Brain microvascular endothelial cell (primary cell): ENCODE data around the gene GALNT9.

Source experiments
- DNase-seq: peaks from one replicate; pipeline ENCODE4 v3.0.0-alpha.2; 2020
- H3K27ac ChIP-seq: fragments of 250-450 bp; sonication (Bioruptor Pico); 2 replicates; pipeline ENCODE4 v1.5.1; 2020; ENCODE audit warnings: mild to moderate bottlenecking, moderate library complexity
- H3K27me3 ChIP-seq: fragments of 250-450 bp; sonication (Bioruptor Pico); replicated peaks from 2 replicates; pipeline ENCODE4 v1.5.1; 2020; ENCODE audit warnings: mild to moderate bottlenecking
- H3K36me3 ChIP-seq: fragments of 250-450 bp; sonication (Bioruptor Pico); replicated peaks from 2 replicates; pipeline ENCODE4 v1.5.1; 2020; ENCODE audit warnings: mild to moderate bottlenecking
- H3K4me3 ChIP-seq: 2 replicates; pipeline ENCODE4 v1.5.1; 2011; ENCODE audit warnings: low read depth, mild to moderate bottlenecking, control low read depth, low read length, moderate library complexity
- CTCF ChIP-seq: IDR thresholded peaks from 2 replicates; pipeline ENCODE4 v1.5.1; 2011; ENCODE audit warnings: low read depth, mild to moderate bottlenecking, moderate library complexity, low read length, control low read depth, inconsistent platforms; ENCODE audit errors: missing control alignments
- in situ Hi-C: cut with HindIII; loops from 2 replicates; pipeline ENCODE4 v1.10.0; 2017; ENCODE audit warnings: low sequenced_read_pairs, low pct_ligation_motif_present

The GALNT9 gene

GRCh38 chr12:132275631-132276030 lies 53.8 kb downstream of the GALNT9 start:
- in situ Hi-C loops: no loop called here
- TF ChIP-seq CTCF: no peak
- H3K36me3 ChIP-seq: no peaks in the 10 kb centered on the region

GRCh38 chr12:132275110-132275531 lies 54.3 kb downstream of the GALNT9 start:
- Histone ChIP-seq H3K36me3 (no peaks in the 10 kb centered on the region), H3K27ac (no peak overlapping the region), H3K27me3 (peaks cover 54% of the 10 kb centered on the region), H3K4me3 (no peak overlapping the region)
- in situ Hi-C loops: no loop called here
- TF ChIP-seq CTCF: no peak
- peak; percentile 22 for DNase-seq

More at GRCh38 chr12:132275631-132276030, 53.8 kb downstream of the GALNT9 start:
- no peak overlapping the region for H3K27ac ChIP-seq
- peaks cover 55% of the 10 kb centered on the region for H3K27me3 ChIP-seq
- H3K4me3 ChIP-seq: no peak overlapping the region
- no peak for DNase-seq

DNA sequence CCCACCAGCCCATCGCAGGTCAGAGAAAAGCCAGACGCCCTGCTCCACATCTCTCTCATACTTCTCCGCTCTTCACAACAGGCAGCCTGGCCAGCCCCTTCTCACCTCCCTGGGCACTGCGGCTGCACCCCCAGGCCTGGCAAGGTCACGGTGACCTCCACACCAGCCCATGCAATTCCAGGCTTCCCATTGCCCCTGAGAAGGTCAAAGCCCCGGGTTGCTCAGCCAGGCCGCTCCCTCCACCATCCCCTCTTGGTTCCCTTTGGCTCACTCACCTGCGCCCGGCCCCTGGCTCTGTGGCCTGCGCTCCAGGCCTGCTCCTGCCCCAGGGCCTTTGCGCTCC lies 55.4 kb downstream of the GALNT9 start:
- no peak for TF ChIP-seq CTCF
- Histone ChIP-seq H3K4me3 (no peak overlapping the region), H3K27me3 (peaks cover 45% of the 10 kb centered on the region), H3K27ac (no peak overlapping the region), H3K36me3 (no peaks in the 10 kb centered on the region)
- in situ Hi-C loops: no loop called here
- no peak for DNase-seq

GRCh38 chr12:132272711-132273110 lies 56.7 kb downstream of the GALNT9 start:
- in situ Hi-C loops: no loop called here
- Histone ChIP-seq H3K4me3 (no peak overlapping the region), H3K36me3 (no peaks in the 10 kb centered on the region), H3K27ac (no peak overlapping the region), H3K27me3 (peaks cover 35% of the 10 kb centered on the region)
- TF ChIP-seq CTCF: no peak
- DNase-seq: no peak

DNA sequence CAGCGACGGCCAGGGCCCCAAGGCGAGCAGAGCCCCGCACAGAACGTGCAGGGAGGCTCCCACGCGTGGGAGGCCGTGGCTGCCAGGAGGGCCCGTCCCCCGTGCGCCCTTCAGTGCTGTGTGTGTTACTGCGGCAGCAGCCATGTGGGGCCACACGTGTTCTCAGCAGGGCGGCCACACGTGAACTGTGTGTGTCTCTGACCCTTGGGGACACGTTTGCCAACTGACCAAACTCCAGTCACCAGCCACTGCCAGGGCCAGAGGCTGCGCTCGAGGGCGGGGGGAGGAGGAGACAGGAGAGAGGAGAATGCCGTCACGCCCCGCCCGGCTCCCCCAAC lies 57.7 kb downstream of the GALNT9 start:
- no peak overlapping the region for H3K4me3 ChIP-seq
- DNase-seq: no peak
- in situ Hi-C loops: no loop called here
- peaks cover 25% of the 10 kb centered on the region for H3K27me3 ChIP-seq
- no peak overlapping the region for H3K27ac ChIP-seq
- no peaks in the 10 kb centered on the region for H3K36me3 ChIP-seq
- no peak for TF ChIP-seq CTCF

DNA sequence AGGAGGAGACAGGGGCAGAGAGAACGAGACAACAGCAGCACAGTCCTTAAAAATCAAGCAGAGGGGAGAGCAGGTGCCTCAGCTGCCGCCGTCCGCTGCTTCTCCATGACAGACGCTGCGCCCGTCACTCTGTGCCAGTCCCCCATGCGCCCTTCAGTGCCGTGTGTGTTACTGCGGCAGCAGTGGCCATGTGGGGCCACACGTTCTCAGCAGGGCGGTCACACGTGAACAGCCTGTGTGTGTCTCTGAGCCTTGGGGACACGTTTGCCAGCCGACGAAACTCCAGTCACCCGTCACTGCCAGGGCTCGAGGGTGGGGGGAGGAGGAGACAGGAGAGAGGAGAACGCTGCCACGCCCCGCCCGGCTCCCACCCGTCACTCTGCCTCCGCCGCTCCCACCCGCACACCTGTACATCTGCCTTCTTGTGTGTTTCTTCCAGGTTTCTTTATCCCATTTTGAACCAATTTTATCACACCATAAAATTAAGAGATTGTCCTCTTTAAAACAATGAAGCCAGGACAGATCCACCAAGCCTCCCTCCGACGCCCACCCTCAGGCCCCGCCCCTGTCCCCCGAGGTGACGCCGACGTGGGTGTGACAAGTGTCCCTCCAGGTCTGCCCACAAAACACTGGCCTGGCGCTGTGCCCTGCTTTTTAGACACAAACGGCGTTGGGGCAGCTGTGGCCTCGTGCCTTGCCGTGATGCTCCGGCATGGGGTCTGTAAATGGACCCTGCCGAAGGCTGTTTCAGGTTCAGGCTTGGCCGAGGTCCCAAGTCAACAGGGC lies 58.2 kb downstream of the GALNT9 start:
- no peak for TF ChIP-seq CTCF
- no peak overlapping the region for H3K27ac ChIP-seq

More for the DNA sequence above, 58.2 kb downstream of the GALNT9 start:
- in situ Hi-C loops: no loop called here
- Histone ChIP-seq H3K36me3 (no peaks in the 10 kb centered on the region), H3K27me3 (peaks cover 20% of the 10 kb centered on the region), H3K4me3 (no peak overlapping the region)
- no peak for DNase-seq
